Kasumi-1 (cell line): ENCODE results near the gene SUGT1.
"Not testable (repeated sequence)": the region's sequence is repeated elsewhere in the genome, so short reads cannot be mapped to it uniquely, and the experiment has no call there.

Experiments
- DNase-seq, 2 experiments: peaks; one replicate each; lab custom pipeline; 2025; lab: John Stamatoyannopoulos, UW

Gene SUGT1

DNA sequence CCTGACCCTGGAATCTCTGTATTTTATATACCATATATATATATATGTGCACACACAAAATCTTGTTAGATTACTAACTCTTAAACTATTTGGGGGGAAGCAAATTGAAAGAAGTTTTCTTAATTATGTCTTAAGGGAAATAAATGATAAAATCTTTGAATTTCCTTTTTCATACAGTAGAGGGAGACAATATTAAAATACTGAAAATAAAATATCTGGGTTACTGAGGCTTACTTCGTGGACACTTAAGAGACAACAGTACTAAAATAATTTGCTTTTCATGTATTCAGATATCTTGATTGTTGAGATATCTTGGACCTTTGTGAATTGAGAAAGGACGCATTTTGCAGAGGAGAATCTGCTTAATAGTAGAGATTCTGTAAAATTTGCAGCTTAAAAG, 17.0 kb downstream of the SUGT1 start:
- DNase-seq, result peak in 1 of 2 experiments; percentile 16

DNA sequence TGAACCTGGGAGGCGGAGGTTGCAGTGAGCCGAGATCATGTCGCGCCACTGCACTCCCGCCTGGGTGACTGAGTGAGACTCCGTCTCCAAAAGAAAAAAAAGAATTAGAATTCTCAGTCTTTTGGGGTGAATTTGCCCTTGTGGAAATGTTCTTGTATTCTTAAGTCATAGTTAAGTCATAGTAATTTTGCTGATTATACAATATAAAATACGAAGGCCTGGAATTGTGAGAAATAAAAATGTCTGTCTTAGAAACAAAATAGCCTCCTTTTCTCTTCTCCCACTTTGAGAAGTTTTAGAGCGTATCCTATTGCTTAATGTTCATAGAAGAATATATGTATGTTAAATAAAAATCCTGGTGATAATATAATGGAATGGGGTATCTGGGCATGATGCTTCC, 18.1 kb downstream of the SUGT1 start:
- DNase-seq, result no peak

DNA sequence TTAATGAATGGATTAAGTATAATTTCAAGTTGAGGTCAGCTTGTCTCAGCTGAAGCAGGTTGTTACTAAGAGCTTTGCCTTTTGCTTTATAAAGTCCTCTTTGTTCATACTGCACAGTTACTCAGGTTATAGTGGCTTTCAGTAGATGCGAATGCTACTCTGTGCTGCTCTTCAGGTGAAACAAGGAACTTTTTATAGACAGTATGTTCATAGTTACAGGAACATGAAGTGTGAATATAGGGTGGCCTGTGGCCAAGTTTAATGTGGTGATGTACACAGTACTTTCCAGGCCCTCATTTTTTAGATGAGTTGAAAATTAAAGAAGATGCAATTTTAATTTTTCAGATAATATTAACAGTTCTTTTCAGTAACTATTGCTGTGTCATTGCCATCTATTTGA, 20.8 kb downstream of the SUGT1 start:
- DNase-seq, result no peak

DNA sequence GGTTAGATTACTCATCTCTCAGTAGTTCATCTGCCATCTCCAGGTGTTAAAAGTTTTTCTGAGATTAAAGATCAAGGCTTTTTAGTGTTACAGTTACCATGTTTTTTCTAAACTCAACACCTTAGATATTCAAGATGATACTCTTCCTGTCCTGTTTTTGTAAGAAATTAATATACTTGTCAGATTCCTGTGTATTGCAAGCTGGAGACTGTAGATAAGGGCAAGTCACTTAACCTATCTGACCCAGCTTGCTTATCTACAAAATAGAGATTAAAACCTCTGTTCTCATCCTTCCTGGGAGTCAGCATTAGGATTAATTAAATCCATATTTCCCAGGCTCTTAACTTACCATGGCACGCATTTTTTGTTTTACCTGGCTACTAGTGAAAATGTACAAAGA, 25.2 kb downstream of the SUGT1 start:
- DNase-seq, result no peak

DNA sequence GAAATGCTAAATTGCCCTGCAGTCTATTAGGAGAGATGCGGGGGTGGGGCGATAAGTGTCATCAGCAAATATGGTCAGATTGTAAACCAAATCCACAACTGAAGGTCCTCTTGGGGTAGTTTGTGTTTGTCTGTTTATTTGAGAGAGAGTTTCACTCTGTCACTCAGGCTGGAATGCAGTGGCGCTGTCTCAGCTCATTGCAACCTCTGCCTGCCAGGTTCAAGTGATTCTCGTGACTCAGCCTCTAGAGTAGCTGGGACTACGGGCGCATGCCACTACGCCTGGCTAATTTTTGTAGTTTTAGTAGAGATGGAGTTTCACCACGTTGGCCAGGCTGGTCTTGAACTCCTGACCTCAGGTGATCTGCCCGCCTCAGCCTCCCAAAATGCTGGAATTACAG, 33.2 kb downstream of the SUGT1 start:
- not testable (repeated sequence) for DNase-seq

DNA sequence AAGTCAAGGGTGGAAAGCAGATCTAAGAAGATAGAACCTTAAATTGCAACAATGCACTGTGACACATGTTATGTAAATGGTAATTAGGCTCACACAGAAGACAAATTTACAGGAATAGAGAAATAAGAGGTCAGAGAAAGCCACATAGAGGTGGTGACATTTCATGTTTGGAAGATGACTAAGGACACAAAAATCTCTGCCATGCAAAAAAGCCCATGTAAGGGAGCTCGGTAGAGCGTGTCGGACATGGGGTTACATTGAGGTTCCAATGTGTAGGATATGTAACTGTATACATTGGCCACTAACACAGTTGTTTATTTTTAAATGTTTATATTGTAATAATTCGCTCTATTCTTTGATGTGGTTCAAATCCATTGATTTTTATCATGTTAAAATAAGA, 33.7 kb downstream of the SUGT1 start:
- no peak for DNase-seq

DNA sequence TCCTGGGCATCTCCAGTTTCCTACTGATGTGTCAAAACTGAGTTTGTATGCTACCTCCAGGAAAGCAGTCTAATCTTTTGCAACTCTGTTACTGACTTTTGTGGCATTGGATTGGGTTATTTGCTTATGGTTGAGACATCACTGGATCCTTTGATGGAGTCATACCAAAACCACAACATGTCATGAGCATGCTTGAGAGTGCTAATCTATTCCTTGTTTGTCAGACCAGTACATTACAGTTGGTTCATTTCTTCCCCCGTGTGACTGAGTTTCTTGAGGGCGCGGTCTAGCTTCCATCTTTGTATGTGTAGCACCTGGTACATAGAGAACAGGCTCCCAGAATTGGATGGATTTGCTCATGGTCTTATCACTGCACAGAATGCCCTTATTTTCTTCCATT, 43.2 kb downstream of the SUGT1 start:
- peak; percentile 23 to 40 for DNase-seq

DNA sequence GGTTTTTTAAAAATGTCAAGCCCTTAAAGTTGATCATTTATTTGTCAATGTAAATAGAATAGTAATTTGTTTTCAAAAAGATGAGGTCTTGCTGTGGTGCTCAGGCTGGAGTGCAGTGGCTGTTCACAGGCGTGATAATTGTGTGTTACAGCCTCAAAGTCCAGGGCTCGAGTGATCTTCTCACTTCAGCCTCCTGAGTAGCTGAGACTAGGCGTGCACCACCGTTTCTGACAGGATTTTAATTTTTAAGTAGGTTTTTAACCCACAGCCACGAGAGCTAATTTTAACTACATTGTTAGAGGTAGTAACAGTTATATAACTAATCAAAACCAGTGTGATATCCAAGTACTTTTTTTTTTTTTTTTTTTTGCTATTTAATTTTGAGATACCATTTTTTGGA, 43.9 kb downstream of the SUGT1 start:
- DNase-seq, result no peak

DNA sequence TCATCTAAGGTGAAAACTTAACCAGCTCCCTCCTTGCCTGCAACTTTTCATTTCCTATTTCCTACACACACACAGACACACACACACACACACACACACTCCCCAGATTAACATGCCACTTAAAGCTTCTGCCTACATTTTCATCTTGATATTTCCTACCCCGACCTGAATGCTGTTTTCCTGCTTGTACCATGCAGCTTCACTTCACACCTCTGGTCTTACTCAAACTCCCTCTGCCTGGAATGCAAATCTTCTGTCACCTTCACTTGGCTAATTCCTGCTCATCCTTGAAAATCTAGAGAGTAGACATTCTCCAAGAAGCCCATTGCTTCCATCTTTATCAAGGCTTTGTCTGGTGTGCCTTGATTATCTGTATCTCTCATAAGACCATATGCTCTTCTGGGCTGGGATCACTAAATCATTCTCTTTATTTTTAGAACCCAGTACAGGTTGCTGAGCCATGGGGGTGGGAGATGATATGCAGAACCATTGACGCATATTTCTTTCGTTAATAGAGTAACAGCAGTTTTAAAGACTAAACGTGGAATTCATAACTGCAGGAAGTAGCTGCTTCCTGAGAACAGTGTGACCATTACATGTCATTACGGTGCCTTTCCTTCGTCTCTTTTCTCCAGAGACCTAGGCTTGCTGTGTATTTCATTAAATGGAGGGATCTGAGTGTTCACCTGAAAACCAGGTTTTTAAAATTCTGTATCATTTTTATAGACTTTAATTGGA, 49.3 kb downstream of the SUGT1 start:
- peak; percentile 41 to 58 for DNase-seq

DNA sequence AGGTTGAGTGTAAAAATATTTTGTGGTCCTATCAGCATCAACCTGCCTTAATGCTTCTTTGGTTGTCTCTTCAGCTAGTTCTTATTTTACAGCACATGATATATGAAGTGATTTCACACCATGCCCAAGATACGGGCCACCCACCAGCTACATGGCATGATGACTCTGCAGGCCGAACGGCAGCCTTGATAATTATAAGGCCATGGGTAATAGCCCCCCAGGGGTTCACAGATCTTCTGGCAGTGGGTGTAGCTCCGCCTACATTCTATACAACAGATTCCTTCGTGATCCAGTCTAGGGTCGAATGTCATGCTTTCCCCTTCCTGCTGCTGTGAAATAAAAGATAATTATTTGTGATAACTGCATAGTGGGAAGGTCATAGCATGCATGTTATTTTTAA, 50.8 kb downstream of the SUGT1 start:
- DNase-seq, result no peak

DNA sequence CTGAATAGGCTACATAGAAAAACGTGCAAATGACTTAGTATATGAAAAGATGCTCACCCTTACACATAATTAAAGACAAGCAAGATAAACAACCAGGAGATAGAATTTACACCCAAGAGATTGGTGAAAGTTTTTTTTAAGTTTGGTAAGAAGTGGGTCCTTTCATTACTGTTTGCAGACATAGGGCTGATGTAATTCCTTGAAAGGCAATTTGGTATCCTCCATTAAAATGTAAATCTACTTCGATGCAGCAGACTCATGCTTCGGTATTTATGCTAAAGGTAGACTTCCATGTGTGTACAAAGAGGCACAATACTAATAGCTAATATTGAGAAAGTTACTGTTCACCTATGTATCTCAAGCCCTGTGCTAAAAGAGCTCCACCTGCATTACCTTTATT, 53.4 kb downstream of the SUGT1 start:
- no peak for DNase-seq

DNA sequence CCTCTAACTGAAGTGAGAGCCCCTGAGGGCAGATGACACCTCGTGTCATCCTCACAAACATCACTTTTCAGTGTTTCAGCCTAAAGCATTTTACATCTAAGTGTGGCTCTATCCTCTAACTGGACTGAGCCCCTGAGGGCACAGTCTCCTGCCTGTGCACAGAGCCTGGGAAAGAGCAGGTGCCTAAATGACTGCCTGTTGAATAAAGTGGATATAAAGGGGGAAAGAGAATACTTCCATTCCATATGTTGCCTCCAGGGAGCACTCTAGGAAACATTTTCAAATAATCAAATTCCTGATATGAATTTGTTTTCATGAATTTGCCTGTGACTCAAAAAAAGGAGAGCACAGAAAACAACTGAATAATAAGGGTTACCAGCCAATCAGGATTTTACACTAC, 54.7 kb downstream of the SUGT1 start:
- peak; percentile 15 to 40 for DNase-seq

DNA sequence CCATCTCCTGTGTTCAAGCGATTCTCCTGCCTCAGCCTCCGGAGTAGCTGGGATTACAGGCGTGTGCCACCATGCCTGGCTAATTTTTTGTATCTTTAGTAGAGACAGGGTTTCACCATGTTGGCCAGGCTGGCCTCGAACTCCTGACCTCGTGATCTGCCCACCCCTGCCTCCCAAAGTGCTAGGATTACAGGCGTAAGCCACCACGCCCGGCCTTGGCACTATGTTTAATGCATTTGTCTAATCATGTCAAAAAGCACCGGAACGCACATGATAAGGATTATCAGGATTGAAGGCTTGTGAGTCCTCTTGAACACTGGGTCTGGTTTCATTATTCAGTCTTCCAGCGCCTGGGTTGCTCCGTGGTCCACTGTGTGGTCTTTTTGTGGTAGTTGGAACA, 55.6 kb downstream of the SUGT1 start:
- not testable (repeated sequence) for DNase-seq

DNA sequence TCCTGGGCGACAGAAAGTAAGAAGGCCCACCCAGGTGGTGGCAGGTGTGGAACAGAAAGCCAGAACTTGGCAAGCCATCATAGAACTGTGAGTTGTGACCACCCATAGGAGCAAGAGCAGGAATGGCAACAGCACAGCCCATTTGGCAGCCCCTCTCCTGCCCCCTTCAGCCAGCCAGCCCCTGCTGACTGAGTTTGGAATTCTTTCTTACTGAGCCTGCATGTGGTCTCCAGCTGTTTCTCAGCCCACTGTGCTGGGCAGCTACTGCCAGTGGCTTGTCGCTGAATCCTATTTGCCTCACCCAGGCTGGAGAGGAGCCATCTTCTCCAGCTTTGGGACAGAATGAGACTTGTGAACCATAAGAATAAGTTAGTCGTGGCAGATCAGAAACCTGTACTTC, 58.6 kb downstream of the SUGT1 start:
- no peak for DNase-seq

DNA sequence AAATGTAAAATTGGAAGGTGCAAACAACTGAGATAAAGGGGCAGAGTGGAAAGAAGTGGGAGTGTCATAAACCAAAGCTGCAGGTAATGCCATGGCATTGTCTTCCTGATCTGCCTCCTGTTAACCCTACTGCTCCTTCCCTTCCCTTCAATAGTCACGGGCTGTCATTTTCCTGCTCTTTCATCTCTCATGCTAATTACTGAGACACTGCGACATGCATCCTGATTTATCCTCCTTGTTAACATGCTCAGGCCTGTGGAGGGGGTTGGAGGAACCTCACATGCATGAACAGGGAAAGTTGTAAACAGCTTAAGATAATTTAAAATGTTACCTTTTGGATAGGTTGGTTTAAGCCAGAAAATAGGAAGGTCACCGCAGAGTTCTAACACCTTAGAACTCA, 59.7 kb downstream of the SUGT1 start:
- DNase-seq, result no peak

DNA sequence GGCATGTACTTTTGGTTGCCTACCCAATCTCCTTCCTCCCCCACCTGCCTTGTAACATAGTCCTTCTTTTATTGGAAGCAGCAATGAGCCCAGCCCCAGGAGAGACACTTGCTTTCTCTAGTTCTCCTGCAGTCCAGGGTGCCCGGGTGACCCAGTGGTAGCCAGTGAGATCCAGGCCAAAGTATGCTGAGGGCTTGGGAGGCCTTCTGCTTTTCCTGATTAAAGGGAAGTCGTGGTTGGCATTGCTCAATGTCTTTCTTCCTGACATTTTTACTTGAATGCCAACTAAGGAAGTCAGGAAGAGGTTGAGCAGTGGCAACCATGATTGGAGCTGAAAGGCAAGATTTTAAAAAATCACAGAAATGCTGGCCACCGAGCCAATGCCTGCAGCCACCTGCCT, 61.3 kb downstream of the SUGT1 start:
- peak; percentile 24 to 37 for DNase-seq

DNA sequence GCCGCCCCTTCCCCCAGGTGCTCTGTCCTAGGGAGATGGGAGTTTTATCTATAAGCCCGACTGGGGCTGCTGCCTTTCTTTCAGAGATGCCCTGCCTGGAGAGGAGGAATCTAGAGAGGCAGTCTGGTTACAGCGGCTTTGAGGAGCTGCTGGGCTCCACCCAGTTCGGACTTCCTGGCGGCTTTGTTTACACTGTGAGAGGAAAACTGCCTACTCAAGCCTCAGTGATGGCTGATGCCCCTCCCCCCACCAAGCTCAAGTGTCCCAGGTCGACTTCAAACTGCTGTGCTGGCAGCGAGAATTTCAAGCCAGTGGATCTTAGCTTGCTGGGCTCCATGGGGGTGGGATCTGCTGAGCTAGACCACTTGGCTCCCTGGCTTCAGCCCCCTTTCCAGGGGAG, 68.3 kb downstream of the SUGT1 start:
- not testable (repeated sequence) for DNase-seq

DNA sequence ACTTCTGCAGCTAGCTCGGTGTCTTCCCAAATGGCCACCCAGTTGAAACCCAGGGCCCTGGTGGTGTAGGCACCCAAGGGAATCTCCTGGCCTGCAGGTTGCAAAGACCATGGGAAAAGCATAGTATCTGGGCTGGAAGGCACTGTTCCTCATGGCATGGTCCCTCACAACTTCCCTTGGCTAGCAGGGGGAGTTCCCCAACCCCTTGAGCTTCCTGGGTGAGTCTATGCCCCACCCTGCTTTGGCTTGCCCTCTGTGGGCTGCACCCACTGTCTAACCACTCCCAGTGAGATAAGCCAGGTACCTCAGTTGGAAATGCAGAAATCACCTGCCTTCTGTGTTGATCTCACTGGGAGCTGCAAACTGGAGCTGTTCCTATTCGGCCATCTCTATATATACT, 68.7 kb downstream of the SUGT1 start:
- not testable (repeated sequence) for DNase-seq

DNA sequence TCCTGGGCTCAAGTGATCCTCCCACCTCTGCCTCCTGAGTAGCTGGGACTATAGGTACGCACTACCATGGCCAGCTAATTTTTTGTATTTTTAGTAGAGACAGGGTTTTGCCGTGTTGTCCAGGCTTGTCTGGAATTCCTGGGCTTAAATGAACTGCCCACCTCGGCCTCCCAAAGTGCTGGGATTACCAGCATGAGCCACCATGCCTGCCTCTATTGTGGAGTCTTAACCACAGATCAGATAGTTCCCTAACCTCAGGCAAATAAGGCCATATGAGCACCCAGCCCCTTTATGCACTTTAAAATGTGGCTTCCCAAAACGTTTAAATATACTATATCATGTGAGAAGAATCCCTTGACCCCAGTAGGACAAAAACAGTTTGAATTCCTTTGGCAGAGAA, 70.5 kb downstream of the SUGT1 start:
- DNase-seq, result no peak

DNA sequence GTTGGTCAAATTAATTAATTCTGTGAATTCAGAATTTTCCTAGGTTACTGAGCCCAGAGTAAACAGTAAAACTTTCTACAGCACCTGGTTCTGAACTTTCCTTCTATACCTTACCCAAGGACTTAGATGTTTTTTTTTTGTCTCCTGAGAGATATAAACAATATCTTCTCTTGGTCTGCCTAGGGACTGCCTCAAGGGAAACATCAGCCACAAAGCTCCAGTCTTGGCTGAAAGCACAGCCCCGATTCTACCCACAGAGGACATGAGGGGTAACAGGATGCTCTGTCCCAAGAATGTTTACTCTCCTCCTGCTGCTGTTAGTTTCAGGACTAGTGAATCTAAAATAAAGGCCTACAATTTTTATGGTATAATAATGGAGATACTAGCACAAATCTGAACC, 72.7 kb downstream of the SUGT1 start:
- no peak for DNase-seq

DNA sequence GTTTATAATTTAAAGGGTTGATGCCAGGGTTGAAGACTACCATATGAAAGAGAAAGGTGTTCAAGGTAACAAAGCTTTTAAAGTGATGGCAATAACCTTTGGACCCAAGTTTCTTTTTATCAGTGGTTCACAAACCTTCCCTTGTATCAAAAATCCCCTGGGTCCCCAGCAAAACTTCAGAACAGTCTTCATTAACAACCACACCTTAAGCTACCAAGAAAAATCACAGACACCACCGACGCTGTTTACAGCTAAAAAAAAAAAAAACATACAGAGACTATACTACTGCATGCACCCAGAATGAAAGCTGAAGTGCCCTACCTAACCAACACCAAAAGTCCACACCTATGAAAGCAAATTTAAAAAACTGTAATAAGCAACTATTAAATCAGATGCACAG, 73.6 kb downstream of the SUGT1 start:
- no peak for DNase-seq

DNA sequence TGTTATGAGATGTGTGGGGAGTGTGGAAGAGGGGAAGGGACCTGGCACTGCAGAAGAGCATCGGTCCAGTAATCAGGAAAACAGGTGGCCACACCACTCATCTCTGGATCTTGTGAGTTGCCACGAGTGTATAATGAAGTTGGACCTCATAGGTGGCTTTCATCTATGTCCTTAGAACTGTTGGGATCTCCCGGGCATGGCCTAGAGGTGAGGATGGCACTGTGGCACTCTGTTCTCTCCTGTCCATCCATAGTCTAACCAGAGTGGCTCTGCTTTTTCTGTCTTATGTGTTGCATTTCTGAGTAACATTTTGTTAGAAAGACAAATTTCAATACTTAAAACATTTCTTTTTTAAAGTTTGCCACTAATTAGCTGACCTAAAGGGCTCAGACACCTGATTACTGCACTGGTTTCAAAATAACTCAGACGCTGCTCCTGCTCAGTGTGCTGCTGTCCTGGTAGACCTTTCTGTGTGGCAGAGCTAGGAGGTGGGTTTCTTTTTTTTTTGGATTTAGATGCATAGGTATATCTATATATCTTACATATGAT, 81.5 kb downstream of the SUGT1 start:
- no peak for DNase-seq

DNA sequence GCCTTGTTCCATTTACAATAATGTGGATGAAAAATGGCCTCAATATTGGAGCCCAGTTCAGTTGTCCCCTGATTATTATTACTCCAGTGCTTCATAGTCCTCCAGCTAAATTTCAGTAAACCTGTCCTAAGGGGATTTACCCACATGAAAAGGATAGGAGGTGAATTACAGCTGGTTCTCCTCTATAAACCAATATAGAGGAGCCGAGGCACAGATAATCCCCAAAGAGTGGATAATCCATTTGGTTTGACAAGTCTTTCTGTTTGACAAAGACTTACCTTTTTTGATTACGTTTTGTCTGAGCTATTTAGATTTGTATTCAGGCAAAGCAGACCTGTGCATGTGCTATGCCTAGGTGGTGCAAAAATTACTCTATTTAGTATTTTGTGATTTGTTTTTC, 84.3 kb downstream of the SUGT1 start:
- DNase-seq, result no peak

DNA sequence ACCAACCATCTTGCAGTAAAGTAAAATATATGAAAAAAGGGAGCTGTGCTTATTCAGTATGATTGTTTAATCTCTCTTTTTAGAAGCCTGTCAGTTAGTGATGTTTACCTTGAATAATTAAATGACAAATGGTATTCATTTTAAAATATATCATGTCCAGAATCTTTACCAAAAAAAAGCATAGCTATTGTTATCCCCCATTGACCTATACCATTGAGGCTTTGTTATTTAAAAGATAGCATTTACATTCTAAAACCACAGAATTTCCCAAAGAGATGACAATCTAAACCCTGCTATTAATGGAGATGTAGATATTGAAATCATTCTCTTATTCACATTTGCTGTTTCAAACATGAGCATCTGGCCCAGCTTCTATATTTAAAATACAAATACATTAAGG, 84.8 kb downstream of the SUGT1 start:
- DNase-seq, result no peak
